Neural crest cell (in vitro differentiated cells): Measurements from ENCODE around the gene PRR18. TPM values are rescaled to one million over a fixed set of nuclear protein-coding genes. Genes with fewer than 3 reads are reported as not detected.

Experiments
- DNase-seq: peaks from one replicate; pipeline ENCODE4 v3.0.0; 2021; ENCODE audit warnings: low read depth, mixed read lengths, low spot score
- H3K27ac Mint-ChIP-seq: one replicate; pipeline ENCODE4 v1.8.0; 2021; ENCODE audit warnings: mild to moderate bottlenecking, mixed read lengths; ENCODE audit not compliant: unreplicated experiment
- H3K27me3 Mint-ChIP-seq: 2 replicates; pipeline ENCODE4 v1.8.0; 2021; ENCODE audit warnings: low read depth, mild to moderate bottlenecking, mixed read lengths
- H3K36me3 Mint-ChIP-seq: 2 replicates; pipeline ENCODE4 v1.8.0; 2021; ENCODE audit warnings: low read depth, mild to moderate bottlenecking, mixed read lengths
- H3K4me1 Mint-ChIP-seq: 2 replicates; pipeline ENCODE4 v1.8.0; 2021; ENCODE audit warnings: mixed read lengths
- H3K4me3 Mint-ChIP-seq: one replicate; pipeline ENCODE4 v1.8.0; 2021; ENCODE audit warnings: mild to moderate bottlenecking, mixed read lengths
- H3K9me3 Mint-ChIP-seq: 2 replicates; pipeline ENCODE4 v1.8.0; 2021; ENCODE audit warnings: mixed read lengths
- CTCF ChIP-seq: fragments of 200-600 bp; sonication (generic); conservative IDR thresholded peaks from 2 replicates; pipeline ENCODE4 v1.5.0; 2021; ENCODE audit warnings: antibody characterized with exemption, mild to moderate bottlenecking
- total RNA-seq: library from RNA; stranded (reverse); gene quantifications from 2 replicates; pipeline ENCODE4 v1.2.1, GENCODE V29; 2021

The PRR18 gene
- total RNA-seq, 1 donor from 2014 or later, result 0.35 TPM

- H3K4me3 Mint-ChIP-seq, result no peak overlapping the region
- no peaks in the 10 kb centered on the region for H3K36me3 Mint-ChIP-seq
- TF ChIP-seq CTCF, result no peak
- H3K27ac Mint-ChIP-seq, result no peak overlapping the region
- no peaks in the 10 kb centered on the region for H3K4me1 Mint-ChIP-seq
- H3K9me3 Mint-ChIP-seq, result no peaks in the 10 kb centered on the region
- no peak for DNase-seq
- H3K27me3 Mint-ChIP-seq, result peaks cover 33% of the 10 kb centered on the region
Measured at GRCh38 chr6:166267526-166267925, 40.7 kb downstream of the PRR18 start.

- no peak for TF ChIP-seq CTCF
- H3K4me3 Mint-ChIP-seq, result no peak overlapping the region
Measured at GRCh38 chr6:166266336-166266735, 41.9 kb downstream of the PRR18 start.

GRCh38 chr6:166262743-166263515, 45.3 kb downstream of the PRR18 start:
- DNase-seq, result no peak
- TF ChIP-seq CTCF, result no peak
- Mint-ChIP-seq H3K36me3 (no peaks in the 10 kb centered on the region), H3K9me3 (no peaks in the 10 kb centered on the region), H3K27me3 (peaks cover 31% of the 10 kb centered on the region), H3K27ac (no peak overlapping the region), H3K4me3 (no peak overlapping the region), H3K4me1 (peaks cover 14% of the 10 kb centered on the region)

More at GRCh38 chr6:166266336-166266735, 41.9 kb downstream of the PRR18 start:
- H3K9me3 Mint-ChIP-seq, result no peaks in the 10 kb centered on the region
- peaks cover 33% of the 10 kb centered on the region for H3K27me3 Mint-ChIP-seq
- no peak for DNase-seq
- no peak overlapping the region for H3K27ac Mint-ChIP-seq
- no peaks in the 10 kb centered on the region for H3K36me3 Mint-ChIP-seq
- no peaks in the 10 kb centered on the region for H3K4me1 Mint-ChIP-seq

- Mint-ChIP-seq H3K9me3 (no peaks in the 10 kb centered on the region), H3K27ac (no peak overlapping the region), H3K4me3 (no peak overlapping the region), H3K4me1 (peaks cover 14% of the 10 kb centered on the region), H3K36me3 (no peaks in the 10 kb centered on the region), H3K27me3 (peaks cover 53% of the 10 kb centered on the region)
- TF ChIP-seq CTCF, result no peak
- DNase-seq, result no peak
Measured at GRCh38 chr6:166259296-166259977, 48.8 kb downstream of the PRR18 start.

GRCh38 chr6:166258854-166259276, 49.3 kb downstream of the PRR18 start:
- H3K27me3 Mint-ChIP-seq, result peaks cover 58% of the 10 kb centered on the region
- H3K4me3 Mint-ChIP-seq, result no peak overlapping the region
- H3K9me3 Mint-ChIP-seq, result no peaks in the 10 kb centered on the region
- peaks cover 14% of the 10 kb centered on the region for H3K4me1 Mint-ChIP-seq
- H3K27ac Mint-ChIP-seq, result no peak overlapping the region
- no peaks in the 10 kb centered on the region for H3K36me3 Mint-ChIP-seq
- DNase-seq, result no peak
- TF ChIP-seq CTCF, result no peak
